Astrocyte of the spinal cord (primary cell): ENCODE data around the gene C1D.
"Not testable (repeated sequence)": the region's sequence is repeated elsewhere in the genome, so short reads cannot be mapped to it uniquely, and the experiment has no call there.

ENCODE experiments used
- DNase-seq: peaks from one replicate; pipeline ENCODE4 v3.0.0; 2011; ENCODE audit warnings: low read depth, low spot score
- H3K4me3 ChIP-seq: 2 replicates; pipeline ENCODE4 v1.5.1; 2011; ENCODE audit warnings: low read depth, mild to moderate bottlenecking, low read length, moderate library complexity
- CTCF ChIP-seq: IDR thresholded peaks from 2 replicates; pipeline ENCODE4 v1.5.1; 2012; ENCODE audit warnings: low read depth, mild to moderate bottlenecking, low read length, inconsistent platforms
- in situ Hi-C: cut with HindIII; loops from 2 replicates; pipeline ENCODE4 v1.10.0; 2017; ENCODE audit warnings: low sequenced_read_pairs

The C1D gene

DNA sequence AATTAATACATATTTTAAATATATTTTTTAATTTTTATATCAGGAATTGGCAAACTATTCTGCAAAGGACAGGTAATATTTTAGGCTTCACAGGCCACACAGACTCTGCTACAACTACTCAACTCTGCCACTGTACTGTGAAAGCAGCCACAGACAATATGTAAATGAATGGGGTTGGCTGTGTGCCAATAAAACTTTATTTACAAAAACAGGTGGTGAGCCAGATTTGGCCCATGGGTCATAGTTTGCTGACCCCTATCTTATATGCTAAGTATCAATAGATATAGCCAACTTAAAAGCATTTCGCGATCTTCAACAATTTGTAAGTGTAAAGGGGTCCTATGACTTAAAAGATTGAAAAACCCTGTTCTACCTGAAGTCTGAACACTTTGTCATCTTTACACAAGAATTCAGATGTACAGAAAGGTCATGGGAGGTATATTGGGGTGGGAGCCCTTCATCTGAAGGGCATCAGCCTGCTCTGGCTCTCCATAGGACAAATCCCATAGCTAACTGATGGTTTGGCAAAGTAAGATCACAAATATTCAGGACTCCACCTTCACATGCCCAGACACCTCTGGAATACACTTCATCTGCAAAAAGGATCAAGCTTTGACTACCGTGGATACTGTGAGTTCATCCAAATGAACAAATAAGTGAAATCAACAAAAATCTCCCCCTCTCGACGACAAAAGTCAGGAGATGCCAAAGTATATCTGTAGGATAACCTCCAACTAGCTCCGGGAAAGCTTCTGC, 65.9 kb downstream of the C1D start:
- no peak for DNase-seq
- in situ Hi-C loops, result no loop called here
- H3K4me3 ChIP-seq, result no peak overlapping the region
- TF ChIP-seq CTCF, result no peak

DNA sequence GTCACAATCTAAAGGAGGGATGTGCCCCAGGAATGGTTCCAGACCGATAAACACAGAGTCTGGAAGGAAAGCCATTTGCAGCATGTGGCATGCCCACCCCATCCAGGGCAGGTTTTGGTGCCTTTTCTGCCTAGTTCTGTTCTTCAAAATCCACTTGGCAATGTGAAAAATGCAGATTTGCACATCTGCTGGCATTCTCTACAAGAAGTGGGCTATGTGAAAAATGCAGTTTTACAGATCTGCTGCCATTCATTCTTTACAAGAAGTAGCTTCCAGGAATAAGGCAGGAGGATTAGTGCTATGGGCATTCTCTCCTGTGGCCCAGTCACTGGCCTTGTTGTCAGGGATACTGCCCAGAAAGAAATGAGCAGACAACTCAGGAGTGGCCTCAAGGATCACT, 68.1 kb downstream of the C1D start:
- no peak for DNase-seq
- H3K4me3 ChIP-seq, result no peak overlapping the region
- in situ Hi-C loops, result no loop called here
- no peak for TF ChIP-seq CTCF

GRCh38 chr2:67994069-67994468, 68.7 kb downstream of the C1D start:
- DNase-seq, H3K4me3 ChIP-seq, in situ Hi-C loops: not testable (repeated sequence)

DNA sequence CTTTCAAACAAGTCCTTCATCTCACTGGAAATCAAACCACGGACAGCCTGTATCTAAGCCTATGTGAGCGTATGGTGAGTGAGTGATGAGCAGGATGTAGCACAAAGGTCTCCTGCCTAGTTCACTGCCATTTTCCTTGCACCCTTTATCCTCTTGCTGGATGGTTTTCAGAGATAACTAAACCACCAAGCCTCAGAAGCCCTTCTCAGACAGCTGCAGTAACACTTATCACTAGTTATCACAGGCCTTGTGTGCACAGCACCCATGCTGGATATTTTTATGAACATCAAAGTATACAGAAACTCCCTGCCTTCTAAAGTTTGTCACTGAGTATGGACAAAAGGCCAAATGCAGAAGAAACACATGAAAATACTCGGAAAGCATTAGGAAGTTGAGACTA, 69.5 kb downstream of the C1D start:
- DNase-seq, result no peak
- TF ChIP-seq CTCF, result no peak
- in situ Hi-C loops, result no loop called here
- no peak overlapping the region for H3K4me3 ChIP-seq

DNA sequence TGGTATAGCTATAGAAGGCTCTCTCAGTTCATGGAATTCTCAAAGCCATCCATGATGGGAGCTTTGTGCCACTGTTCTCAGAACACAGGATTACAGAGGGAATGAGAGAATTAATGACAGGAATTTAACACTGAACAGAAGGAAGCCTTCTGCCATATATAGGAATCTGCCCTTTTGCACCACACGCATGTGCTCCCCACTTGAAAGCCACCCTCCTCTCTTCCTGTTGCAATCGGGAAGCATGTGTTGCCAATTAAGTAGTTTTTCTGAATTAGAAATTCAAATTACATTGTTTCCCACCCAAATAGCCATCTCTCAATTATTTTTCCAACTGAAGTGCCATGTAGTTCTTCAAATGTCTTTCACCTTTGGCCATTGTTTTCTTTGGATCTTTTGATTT, 71.3 kb downstream of the C1D start:
- H3K4me3 ChIP-seq, result no peak overlapping the region
- in situ Hi-C loops, result no loop called here
- TF ChIP-seq CTCF, result no peak
- DNase-seq, result no peak
